ENCODE measurements around the gene OSBPL2.

The OSBPL2 gene

GRCh38 chr20:62316331-62317166, 78.2 kb downstream of the OSBPL2 start:
- no peak for DNase-seq

- DNase-seq: no peak
These were observed 78.9 kb downstream of the OSBPL2 start for GRCh38 chr20:62317167-62317655.

- DNase-seq: no peak
These were observed 80.4 kb downstream of the OSBPL2 start for GRCh38 chr20:62318400-62319345.

- DNase-seq: no peak
These were observed 81.1 kb downstream of the OSBPL2 start for GRCh38 chr20:62319346-62319909.

GRCh38 chr20:62320581-62321354, 82.4 kb downstream of the OSBPL2 start:
- no peak for DNase-seq

- no peak for DNase-seq
These were observed 83.2 kb downstream of the OSBPL2 start for GRCh38 chr20:62321521-62321948.

- no peak for DNase-seq
These were observed 83.7 kb downstream of the OSBPL2 start for GRCh38 chr20:62321975-62322374.

- DNase-seq: no peak
These were observed 84.2 kb downstream of the OSBPL2 start for GRCh38 chr20:62322492-62323041.

GRCh38 chr20:62323146-62323979, 85.0 kb downstream of the OSBPL2 start:
- no peak for DNase-seq

GRCh38 chr20:62323980-62324906, 85.9 kb downstream of the OSBPL2 start:
- DNase-seq: no peak

- DNase-seq: no peak
These were observed 87.0 kb downstream of the OSBPL2 start for GRCh38 chr20:62325172-62325905.

GRCh38 chr20:62326559-62326958, 88.2 kb downstream of the OSBPL2 start:
- no peak for DNase-seq

- DNase-seq: no peak
These were observed 88.8 kb downstream of the OSBPL2 start for GRCh38 chr20:62326959-62327725.

- no peak for DNase-seq
These were observed 89.6 kb downstream of the OSBPL2 start for GRCh38 chr20:62327726-62328495.

- DNase-seq: no peak
These were observed 90.5 kb downstream of the OSBPL2 start for GRCh38 chr20:62328684-62329388.

GRCh38 chr20:62329389-62330377, 91.4 kb downstream of the OSBPL2 start:
- no peak for DNase-seq

All from stimulated activated CD4-positive, alpha-beta T cell treated with anti-CD3 and anti-CD28 coated beads, Interleukin-2, amount 100 ng/mL, for 48 hours (primary cell).